DND-41 (cell line): Measurements from ENCODE around the gene C22orf15.

Experiments used
- ATAC-seq: fragments of 200-7000 bp; cut with Tn5 transposase; 3 replicates; pipeline ENCODE4 v1.9.1; 2021; ENCODE audit warnings: low read depth; ENCODE audit not compliant: insufficient read depth
- DNase-seq: peaks from one replicate; pipeline ENCODE4 v3.0.0-alpha.2; 2020
- H2AFZ ChIP-seq: 2 replicates; pipeline ENCODE4 v1.6.0; 2012; ENCODE audit warnings: low read depth, low read length
- H3K27ac ChIP-seq: 2 replicates; pipeline ENCODE4 v1.5.1; 2012; ENCODE audit warnings: low read length, inconsistent platforms
- H3K27me3 ChIP-seq: fragments of 200-600 bp; sonication (generic); 2 replicates; pipeline ENCODE4 v1.6.0; 2012; ENCODE audit warnings: low read length, mild to moderate bottlenecking, inconsistent platforms; ENCODE audit not compliant: insufficient read depth, poor library complexity
- H3K36me3 ChIP-seq: 2 replicates; pipeline ENCODE4 v1.5.1; 2012; ENCODE audit warnings: low read length, inconsistent platforms; ENCODE audit not compliant: insufficient read depth
- H3K4me1 ChIP-seq: 2 replicates; pipeline ENCODE4 v1.5.1; 2012; ENCODE audit warnings: mild to moderate bottlenecking, low read length; ENCODE audit not compliant: insufficient read depth
- H3K4me2 ChIP-seq: 2 replicates; pipeline ENCODE4 v1.6.0; 2012; ENCODE audit warnings: mild to moderate bottlenecking, moderate library complexity, low read length, inconsistent platforms; ENCODE audit not compliant: insufficient read depth
- H3K4me3 ChIP-seq, 2 experiments: fragments of 200-600 bp in 1 of 2; shearing (Covaris generic) in 1 of 2; 2 replicates each; pipeline ENCODE4 v1.5.1; 2012 to 2016; ENCODE audit warnings: inconsistent platforms in 2 of 2, low read length in 2 of 2, mild to moderate bottlenecking in 2 of 2, low read depth in 1 of 2, moderate library complexity in 1 of 2
- H3K79me2 ChIP-seq: 2 replicates; pipeline ENCODE4 v1.6.0; 2012; ENCODE audit warnings: low read length, inconsistent platforms; ENCODE audit not compliant: insufficient read depth
- H3K9ac ChIP-seq: 2 replicates; pipeline ENCODE4 v1.6.0; 2012; ENCODE audit warnings: low read depth, mild to moderate bottlenecking, inconsistent platforms, low read length, moderate library complexity
- H3K9me3 ChIP-seq: 2 replicates; pipeline ENCODE4 v1.5.1; 2012; ENCODE audit warnings: low read length, moderate library complexity, mild to moderate bottlenecking, inconsistent platforms; ENCODE audit not compliant: insufficient read depth, severe bottlenecking
- H4K20me1 ChIP-seq: 2 replicates; pipeline ENCODE4 v1.6.0; 2012; ENCODE audit warnings: low read length; ENCODE audit not compliant: insufficient read depth
- CTCF ChIP-seq: IDR thresholded peaks from 2 replicates; pipeline ENCODE4 v1.5.1; 2012; ENCODE audit warnings: borderline replicate concordance, low read length, moderate library complexity, mild to moderate bottlenecking; ENCODE audit not compliant: poor library complexity, severe bottlenecking; ENCODE audit errors: extremely low read depth
- EZH2 ChIP-seq: IDR thresholded peaks from 3 replicates; pipeline ENCODE4 v1.6.1; 2012; ENCODE audit warnings: borderline replicate concordance, low read depth, mild to moderate bottlenecking, moderate library complexity, low read length, inconsistent platforms; ENCODE audit not compliant: severe bottlenecking

C22orf15 gene

GRCh38 chr22:23774922-23775436 is 12.2 kb downstream of the C22orf15 start:
- no peak overlapping the region for H2AFZ ChIP-seq
- TF ChIP-seq CTCF (no peak), EZH2 (no peak)
- H3K9ac ChIP-seq = no peak overlapping the region
- H4K20me1 ChIP-seq = no peaks in the 10 kb centered on the region
- H3K79me2 ChIP-seq = no peaks in the 10 kb centered on the region
- H3K36me3 ChIP-seq = no peaks in the 10 kb centered on the region
- H3K9me3 ChIP-seq = no peaks in the 10 kb centered on the region
- ATAC-seq (no peak), DNase-seq (no peak)
- H3K4me2 ChIP-seq = no peak overlapping the region
- H3K4me3 ChIP-seq = no peak overlapping the region
- H3K27me3 ChIP-seq = no peaks in the 10 kb centered on the region
- no peak overlapping the region for H3K27ac ChIP-seq
- peaks cover 8% of the 10 kb centered on the region for H3K4me1 ChIP-seq

GRCh38 chr22:23775779-23776375 is 13.1 kb downstream of the C22orf15 start:
- no peaks in the 10 kb centered on the region for H3K27me3 ChIP-seq
- no peaks in the 10 kb centered on the region for H3K79me2 ChIP-seq
- no peak overlapping the region for H3K27ac ChIP-seq
- no peak overlapping the region for H2AFZ ChIP-seq
- H3K4me1 ChIP-seq = peaks cover 8% of the 10 kb centered on the region
- TF ChIP-seq EZH2 (no peak), CTCF (no peak)
- no peak overlapping the region for H3K4me2 ChIP-seq
- DNase-seq (no peak), ATAC-seq (no peak)
- H3K4me3 ChIP-seq = no peak overlapping the region
- H3K36me3 ChIP-seq = no peaks in the 10 kb centered on the region
- no peaks in the 10 kb centered on the region for H4K20me1 ChIP-seq
- H3K9ac ChIP-seq = no peak overlapping the region
- H3K9me3 ChIP-seq = no peaks in the 10 kb centered on the region

GRCh38 chr22:23777776-23778576 is 15.2 kb downstream of the C22orf15 start:
- Histone ChIP-seq H3K4me2 (no peak overlapping the region), H3K4me1 (no peaks in the 10 kb centered on the region), H3K9ac (no peak overlapping the region)

More at GRCh38 chr22:23777776-23778576, 15.2 kb downstream of the C22orf15 start:
- Histone ChIP-seq H3K36me3 (no peaks in the 10 kb centered on the region), H2AFZ (no peak overlapping the region), H3K27me3 (no peaks in the 10 kb centered on the region), H3K4me3 (no peak overlapping the region), H3K27ac (no peak overlapping the region), H3K9me3 (no peaks in the 10 kb centered on the region), H3K79me2 (no peaks in the 10 kb centered on the region), H4K20me1 (no peaks in the 10 kb centered on the region)
- DNase-seq = no peak
- no peak for TF ChIP-seq CTCF
- no peak for TF ChIP-seq EZH2
- ATAC-seq = no peak
